Neural cell (in vitro differentiated cells): ENCODE results near the gene MTNR1A. TPM values are rescaled to one million over a fixed set of nuclear protein-coding genes. Genes with fewer than 3 reads are reported as not detected.

Experiments used
- polyA plus RNA-seq: library from polyadenylated mRNA; depleted of rRNA; stranded (reverse); fragments of >200 nt; gene quantifications from 2 replicates; pipeline ENCODE4 v1.2.3, GENCODE V29; 2014
- small RNA-seq, 3 experiments: library from RNA; depleted of rRNA; stranded (forward); fragments of <200 nt; gene quantifications; one replicate each; pipeline ENCODE3, GENCODE V24; 2012

MTNR1A gene
- polyA plus RNA-seq, 1 donor from 2014 or later, result not detected

Small RNA genes within 50 kb of the gene (small RNA-seq; reads per million reads assigned to genes)
- 0 to 0.08 (median 0) reads per million in 3 experiments for gene RNU6-1055P

Other genes with a start within 250 kb of the MTNR1A start
- gene FAT1, start 168.3 kb upstream of the MTNR1A start, polyA plus RNA-seq, result 18.0 and 19.8 TPM in 2 replicates